HCT116 (cell line): ENCODE measurements around the gene RNGTT. TPM values are rescaled to one million over a fixed set of nuclear protein-coding genes. Genes with fewer than 3 reads are reported as not detected.

ENCODE experiments used
- ATAC-seq: fragments of 200-7000 bp; cut with Tn5 transposase; 2 replicates; pipeline ENCODE4 v1.9.1; 2020; ENCODE audit warnings: mild to moderate bottlenecking, moderate library complexity
- BruUV-seq: library from RNA; stranded (reverse); fragments of 400-500 nt; replicated peaks from 2 replicates; lab custom pipeline; 2021; lab: Mats Ljungman, UMichigan
- CTCF ChIA-PET: fragments of 300-600 bp; sonication (Branson Sonifier 250); formaldehyde crosslinking; loops from one replicate; lab custom pipeline; 2021; ENCODE audit warnings: antibody characterized with exemption; lab: Charles Lee
- POLR2A ChIA-PET: fragments of 300-600, 350-600 bp; sonication (Branson Sonifier 250); formaldehyde crosslinking; loops from one replicate; lab custom pipeline; 2021; ENCODE audit warnings: antibody characterized with exemption; lab: Charles Lee
- RAD21 ChIA-PET, 2 experiments: fragments of 300-600 bp; sonication (Branson Sonifier 250); formaldehyde crosslinking; loops; one replicate each; lab custom pipeline; 2023; ENCODE audit warnings: low total read pairs in 2 of 2; ENCODE audit not compliant: uncharacterized antibody in 2 of 2, unreplicated experiment in 2 of 2, low non-redundant PET in 1 of 2; lab: Charles Lee
- DNase-seq: peaks from one replicate; pipeline ENCODE4 v3.0.0-alpha.2; 2010; ENCODE audit warnings: low read depth, low spot score
- H2AFZ ChIP-seq: fragments of 200-600 bp; shearing (Covaris generic), sonication (generic); 2 replicates; pipeline ENCODE4 v1.6.1; 2017; ENCODE audit warnings: low read depth, mixed run types, mixed read lengths, antibody characterized with exemption, low read length; ENCODE audit not compliant: poor library complexity, severe bottlenecking
- H3K27ac ChIP-seq: 2 replicates; pipeline ENCODE4 v1.5.1; 2012; ENCODE audit warnings: low read depth, low read length
- H3K27me3 ChIP-seq: fragments of 200-600 bp; sonication (generic); 2 replicates; pipeline ENCODE4 v1.6.1; 2016; ENCODE audit warnings: mixed run types, low read length, mixed read lengths; ENCODE audit not compliant: insufficient read depth
- H3K36me3 ChIP-seq, 2 experiments: fragments of 200-500 bp in 1 of 2; fragments of 200-600 bp in 1 of 2; sonication (Bioruptor generic) in 1 of 2; sonication (generic) in 1 of 2; 2 replicates each; pipeline versions ENCODE4 v1.5.1 to v1.6.1; 2014 to 2016; ENCODE audit warnings: low read length in 2 of 2, inconsistent platforms in 1 of 2, mixed read lengths in 1 of 2, mixed run types in 1 of 2; ENCODE audit not compliant: insufficient read depth in 2 of 2, control insufficient read depth in 1 of 2
- H3K4me1 ChIP-seq, 2 experiments: fragments of 200-600 bp in 1 of 2; sonication (generic) in 1 of 2; 2 replicates each; pipeline versions ENCODE4 v1.5.1 to v1.6.1; 2012 to 2017; ENCODE audit warnings: low read length in 2 of 2, inconsistent platforms in 1 of 2, mild to moderate bottlenecking in 1 of 2, mixed read lengths in 1 of 2, mixed run types in 1 of 2, moderate library complexity in 1 of 2; ENCODE audit not compliant: insufficient read depth in 2 of 2, control insufficient read depth in 1 of 2
- H3K4me2 ChIP-seq: fragments of 200-600 bp; sonication (generic); 2 replicates; pipeline ENCODE4 v1.6.1; 2017; ENCODE audit warnings: mixed run types, low read length, mixed read lengths
- H3K4me3 ChIP-seq, 2 experiments: fragments of 200-600 bp in 1 of 2; sonication (generic) in 1 of 2; replicated peaks in 1 of 2; 2 replicates each; pipeline ENCODE4 v1.5.1; 2011 to 2016; ENCODE audit warnings: low read length in 2 of 2, control low read depth in 1 of 2, low read depth in 1 of 2, mild to moderate bottlenecking in 1 of 2, mixed read lengths in 1 of 2, mixed run types in 1 of 2
- H3K79me2 ChIP-seq: fragments of 200-600 bp; sonication (generic); 2 replicates; pipeline ENCODE4 v1.6.1; 2017; ENCODE audit warnings: mild to moderate bottlenecking, mixed run types, low read length, moderate library complexity, mixed read lengths; ENCODE audit not compliant: insufficient read depth
- H3K9ac ChIP-seq: fragments of 200-600 bp; sonication (generic); 2 replicates; pipeline ENCODE4 v1.6.1; 2016; ENCODE audit warnings: low read length, mixed read lengths
- H3K9me2 ChIP-seq: fragments of 200-600 bp; sonication (generic), shearing (Covaris generic); 2 replicates; pipeline ENCODE4 v1.6.1; 2017; ENCODE audit warnings: mixed run types, mild to moderate bottlenecking, moderate library complexity; ENCODE audit not compliant: insufficient read depth
- H3K9me3 ChIP-seq, 2 experiments: fragments of 200-500 bp in 1 of 2; fragments of 200-600 bp in 1 of 2; sonication (Bioruptor generic) in 1 of 2; sonication (generic) in 1 of 2; 2 replicates each; pipeline ENCODE4 v1.6.1; 2014 to 2017; ENCODE audit warnings: low read length in 2 of 2, mixed read lengths in 2 of 2, inconsistent platforms in 1 of 2, low read depth in 1 of 2, mild to moderate bottlenecking in 1 of 2, mixed run types in 1 of 2, moderate library complexity in 1 of 2; ENCODE audit not compliant: control insufficient read depth in 1 of 2, insufficient read depth in 1 of 2
- H4K20me1 ChIP-seq: fragments of 200-600 bp; sonication (generic), shearing (Covaris generic); 2 replicates; pipeline ENCODE4 v1.6.1; 2017; ENCODE audit warnings: mixed run types, mild to moderate bottlenecking, moderate library complexity; ENCODE audit not compliant: insufficient read depth
- CBX3 ChIP-seq: IDR thresholded peaks from 2 replicates; pipeline ENCODE4 v1.6.1; 2012; ENCODE audit warnings: low read depth
- ELF1 ChIP-seq: IDR thresholded peaks from 2 replicates; pipeline ENCODE4 v1.6.1; 2012; ENCODE audit warnings: low read depth, borderline replicate concordance
- JUND ChIP-seq: IDR thresholded peaks from 2 replicates; pipeline ENCODE4 v1.6.1; 2012
- SIN3A ChIP-seq: IDR thresholded peaks from 2 replicates; pipeline ENCODE4 v1.6.1; 2012; ENCODE audit warnings: low read depth
- SP1 ChIP-seq: IDR thresholded peaks from 2 replicates; pipeline ENCODE4 v1.6.1; 2012; ENCODE audit warnings: low read depth
- SRF ChIP-seq: IDR thresholded peaks from 2 replicates; pipeline ENCODE4 v1.6.1; 2012; ENCODE audit warnings: low read depth
- TCF7L2 ChIP-seq: IDR thresholded peaks from 2 replicates; pipeline ENCODE4 v1.7.0; 2011; ENCODE audit warnings: borderline replicate concordance, inconsistent platforms; ENCODE audit not compliant: insufficient read depth, insufficient read length; ENCODE audit errors: extremely low read depth
- intact Hi-C: fragments of 100-400 bp; cut with micrococcal nuclease; formaldehyde crosslinking; loops from 2 replicates; pipeline ENCODE4 v1.10.0; 2022
- total RNA-seq: library from RNA; stranded (reverse); gene quantifications from one replicate; pipeline ENCODE4 v1.2.1, GENCODE V29; 2021; ENCODE audit not compliant: unreplicated experiment
- TF ChIP-seq, protein P1 (sequence below): IDR thresholded peaks from 2 replicates; pipeline ENCODE4 v1.6.1; 2012; ENCODE audit warnings: low read depth
- TF ChIP-seq, protein P2 (sequence below): IDR thresholded peaks from 2 replicates; pipeline ENCODE4 v1.6.1; 2011; ENCODE audit warnings: mild to moderate bottlenecking, low read length, moderate library complexity; ENCODE audit not compliant: insufficient replicate concordance; ENCODE audit errors: extremely low read depth
- TF ChIP-seq, protein P3 (sequence below), 3 experiments: fragments of 200-600 bp in 1 of 3; sonication (generic) in 1 of 3; IDR thresholded peaks in 2 of 3; conservative IDR thresholded peaks in 1 of 3; 2 replicates each; pipeline ENCODE4 v1.5.1; 2012 to 2017; ENCODE audit warnings: low read depth in 2 of 3, low read length in 2 of 3, antibody characterized with exemption in 1 of 3, borderline replicate concordance in 1 of 3, control low read depth in 1 of 3, mild to moderate bottlenecking in 1 of 3, mixed read lengths in 1 of 3, mixed run types in 1 of 3, moderate library complexity in 1 of 3; ENCODE audit not compliant: insufficient read depth in 1 of 3

RNGTT gene
- total RNA-seq, 1 experiment from 2014 or later: 23.0 TPM

DNA sequence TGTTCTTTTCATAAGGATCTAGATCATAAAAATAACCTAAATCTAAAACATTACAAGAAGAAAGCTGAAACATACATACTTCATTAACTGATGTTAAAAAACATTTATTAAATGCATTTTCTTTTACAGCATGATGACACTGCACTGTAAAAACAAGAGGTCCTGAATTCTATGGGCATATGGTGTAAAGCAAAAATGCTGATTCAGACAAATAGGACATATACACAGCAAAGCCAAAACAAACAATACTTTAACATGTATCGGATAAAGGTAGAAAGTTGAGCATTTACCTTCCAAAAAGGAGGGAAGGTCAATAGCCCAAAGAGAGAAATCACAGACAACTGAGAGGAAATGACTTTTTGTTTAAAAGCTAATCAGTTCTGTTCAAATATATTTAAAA lies 221.5 kb downstream of the RNGTT start (continued):
- TF ChIP-seq, protein P1, sequence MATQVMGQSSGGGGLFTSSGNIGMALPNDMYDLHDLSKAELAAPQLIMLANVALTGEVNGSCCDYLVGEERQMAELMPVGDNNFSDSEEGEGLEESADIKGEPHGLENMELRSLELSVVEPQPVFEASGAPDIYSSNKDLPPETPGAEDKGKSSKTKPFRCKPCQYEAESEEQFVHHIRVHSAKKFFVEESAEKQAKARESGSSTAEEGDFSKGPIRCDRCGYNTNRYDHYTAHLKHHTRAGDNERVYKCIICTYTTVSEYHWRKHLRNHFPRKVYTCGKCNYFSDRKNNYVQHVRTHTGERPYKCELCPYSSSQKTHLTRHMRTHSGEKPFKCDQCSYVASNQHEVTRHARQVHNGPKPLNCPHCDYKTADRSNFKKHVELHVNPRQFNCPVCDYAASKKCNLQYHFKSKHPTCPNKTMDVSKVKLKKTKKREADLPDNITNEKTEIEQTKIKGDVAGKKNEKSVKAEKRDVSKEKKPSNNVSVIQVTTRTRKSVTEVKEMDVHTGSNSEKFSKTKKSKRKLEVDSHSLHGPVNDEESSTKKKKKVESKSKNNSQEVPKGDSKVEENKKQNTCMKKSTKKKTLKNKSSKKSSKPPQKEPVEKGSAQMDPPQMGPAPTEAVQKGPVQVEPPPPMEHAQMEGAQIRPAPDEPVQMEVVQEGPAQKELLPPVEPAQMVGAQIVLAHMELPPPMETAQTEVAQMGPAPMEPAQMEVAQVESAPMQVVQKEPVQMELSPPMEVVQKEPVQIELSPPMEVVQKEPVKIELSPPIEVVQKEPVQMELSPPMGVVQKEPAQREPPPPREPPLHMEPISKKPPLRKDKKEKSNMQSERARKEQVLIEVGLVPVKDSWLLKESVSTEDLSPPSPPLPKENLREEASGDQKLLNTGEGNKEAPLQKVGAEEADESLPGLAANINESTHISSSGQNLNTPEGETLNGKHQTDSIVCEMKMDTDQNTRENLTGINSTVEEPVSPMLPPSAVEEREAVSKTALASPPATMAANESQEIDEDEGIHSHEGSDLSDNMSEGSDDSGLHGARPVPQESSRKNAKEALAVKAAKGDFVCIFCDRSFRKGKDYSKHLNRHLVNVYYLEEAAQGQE: no peak
- TF ChIP-seq SRF: no peak
- TF ChIP-seq ELF1: no peak
- TF ChIP-seq, protein P2, sequence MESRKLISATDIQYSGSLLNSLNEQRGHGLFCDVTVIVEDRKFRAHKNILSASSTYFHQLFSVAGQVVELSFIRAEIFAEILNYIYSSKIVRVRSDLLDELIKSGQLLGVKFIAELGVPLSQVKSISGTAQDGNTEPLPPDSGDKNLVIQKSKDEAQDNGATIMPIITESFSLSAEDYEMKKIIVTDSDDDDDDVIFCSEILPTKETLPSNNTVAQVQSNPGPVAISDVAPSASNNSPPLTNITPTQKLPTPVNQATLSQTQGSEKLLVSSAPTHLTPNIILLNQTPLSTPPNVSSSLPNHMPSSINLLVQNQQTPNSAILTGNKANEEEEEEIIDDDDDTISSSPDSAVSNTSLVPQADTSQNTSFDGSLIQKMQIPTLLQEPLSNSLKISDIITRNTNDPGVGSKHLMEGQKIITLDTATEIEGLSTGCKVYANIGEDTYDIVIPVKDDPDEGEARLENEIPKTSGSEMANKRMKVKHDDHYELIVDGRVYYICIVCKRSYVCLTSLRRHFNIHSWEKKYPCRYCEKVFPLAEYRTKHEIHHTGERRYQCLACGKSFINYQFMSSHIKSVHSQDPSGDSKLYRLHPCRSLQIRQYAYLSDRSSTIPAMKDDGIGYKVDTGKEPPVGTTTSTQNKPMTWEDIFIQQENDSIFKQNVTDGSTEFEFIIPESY: no peak
- TF ChIP-seq SIN3A: no peak
- no peak for TF ChIP-seq TCF7L2
- TF ChIP-seq, all 23 proteins: peak for 0

DNA sequence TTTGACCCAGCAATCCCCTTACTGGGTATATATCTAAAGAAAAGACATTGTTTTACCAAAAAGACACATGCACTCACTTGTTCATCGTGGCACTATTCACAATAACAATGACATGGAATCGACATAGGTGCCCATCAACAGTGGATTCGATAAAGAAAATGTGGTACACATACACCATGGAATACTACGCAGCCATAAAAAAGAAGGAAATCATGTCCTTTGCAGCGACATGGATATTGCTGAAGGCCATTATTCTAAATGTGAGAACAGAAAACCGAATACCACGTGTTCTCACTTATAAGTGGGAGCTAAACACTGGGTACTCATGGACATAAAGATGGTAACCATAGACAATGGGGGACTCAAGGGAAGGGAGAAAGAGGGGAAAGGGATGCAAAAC lies 222.3 kb downstream of the RNGTT start:
- ChIA-PET RAD21 (no interaction called here), CTCF (no interaction called here), POLR2A (no interaction called here)
- no peak overlapping the region for H3K4me2 ChIP-seq
- BruUV-seq: no TSS peak
- no peaks in the 10 kb centered on the region for H3K36me3 ChIP-seq
- no peaks in the 10 kb centered on the region for H3K9me2 ChIP-seq
- TF ChIP-seq, protein P2: no peak
- TF ChIP-seq, protein P3, sequence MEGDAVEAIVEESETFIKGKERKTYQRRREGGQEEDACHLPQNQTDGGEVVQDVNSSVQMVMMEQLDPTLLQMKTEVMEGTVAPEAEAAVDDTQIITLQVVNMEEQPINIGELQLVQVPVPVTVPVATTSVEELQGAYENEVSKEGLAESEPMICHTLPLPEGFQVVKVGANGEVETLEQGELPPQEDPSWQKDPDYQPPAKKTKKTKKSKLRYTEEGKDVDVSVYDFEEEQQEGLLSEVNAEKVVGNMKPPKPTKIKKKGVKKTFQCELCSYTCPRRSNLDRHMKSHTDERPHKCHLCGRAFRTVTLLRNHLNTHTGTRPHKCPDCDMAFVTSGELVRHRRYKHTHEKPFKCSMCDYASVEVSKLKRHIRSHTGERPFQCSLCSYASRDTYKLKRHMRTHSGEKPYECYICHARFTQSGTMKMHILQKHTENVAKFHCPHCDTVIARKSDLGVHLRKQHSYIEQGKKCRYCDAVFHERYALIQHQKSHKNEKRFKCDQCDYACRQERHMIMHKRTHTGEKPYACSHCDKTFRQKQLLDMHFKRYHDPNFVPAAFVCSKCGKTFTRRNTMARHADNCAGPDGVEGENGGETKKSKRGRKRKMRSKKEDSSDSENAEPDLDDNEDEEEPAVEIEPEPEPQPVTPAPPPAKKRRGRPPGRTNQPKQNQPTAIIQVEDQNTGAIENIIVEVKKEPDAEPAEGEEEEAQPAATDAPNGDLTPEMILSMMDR (IDR thresholded peaks at IDR 0.05 in 2 of 3, conservative IDR thresholded peaks at IDR 0.05 in 1 of 3; ENCODE audit: borderline replicate concordance in 1 of 3, insufficient read depth in 1 of 3, low read depth in 2 of 3, low read length in 2 of 3): no peak
- TF ChIP-seq JUND: no peak
- TF ChIP-seq SP1: no peak
- TF ChIP-seq CBX3: no peak
- no peak for DNase-seq
- H3K79me2 ChIP-seq: no peaks in the 10 kb centered on the region
- intact Hi-C loops: no loop called here
- no peaks in the 10 kb centered on the region for H3K4me1 ChIP-seq
- H3K4me3 ChIP-seq: no peak overlapping the region
- peaks cover 6% of the 10 kb centered on the region; the same call in 1 of the 2 replicates for H4K20me1 ChIP-seq
- no peaks in the 10 kb centered on the region for H3K27me3 ChIP-seq
- H3K9ac ChIP-seq: no peak overlapping the region
- no peak overlapping the region for H3K27ac ChIP-seq
- ATAC-seq: no peak
- no peaks in the 10 kb centered on the region for H3K9me3 ChIP-seq
- no peak overlapping the region for H2AFZ ChIP-seq
